GM12801 (cell line): ENCODE data around the gene TSPAN1.
A peak's percentile ranks its signal among the peaks of the same experiment; 100 is the strongest.

Source experiments
- CTCF ChIP-seq: IDR thresholded peaks from one replicate; pipeline ENCODE4 v1.5.1; 2011; ENCODE audit warnings: control low read depth; ENCODE audit not compliant: insufficient read length; ENCODE audit errors: extremely low read depth

Gene TSPAN1

GRCh38 chr1:46223472-46223943, 48.6 kb downstream of the TSPAN1 start:
- TF ChIP-seq CTCF = peak; percentile 96

GRCh38 chr1:46224966-46225365, 50.1 kb downstream of the TSPAN1 start:
- no peak for TF ChIP-seq CTCF
